ENCODE measurements around the gene DLG2.

DLG2 gene

DNA sequence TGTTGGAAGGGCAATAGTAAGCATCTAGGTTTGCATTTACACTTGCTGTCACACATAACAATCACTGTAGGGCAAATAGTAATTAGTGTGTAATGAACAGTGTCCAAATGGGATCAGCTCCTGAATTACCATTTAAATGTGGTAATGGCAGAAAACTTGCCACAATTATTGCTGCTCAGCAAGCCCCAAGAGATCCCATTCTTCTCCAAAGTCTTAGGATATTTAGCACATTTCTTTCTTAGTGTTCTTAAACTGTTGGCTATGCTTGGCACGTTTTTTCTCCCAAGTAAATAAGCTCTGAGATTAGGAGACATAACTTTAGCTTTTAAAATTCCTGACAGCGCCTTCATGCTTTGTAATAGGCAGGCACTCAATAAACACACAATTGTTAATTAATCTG is 1037.0 kb downstream of the DLG2 start:
- H3K4me3 ChIP-seq (ENCODE audit: low read depth, low read length): no peak overlapping the region

DNA sequence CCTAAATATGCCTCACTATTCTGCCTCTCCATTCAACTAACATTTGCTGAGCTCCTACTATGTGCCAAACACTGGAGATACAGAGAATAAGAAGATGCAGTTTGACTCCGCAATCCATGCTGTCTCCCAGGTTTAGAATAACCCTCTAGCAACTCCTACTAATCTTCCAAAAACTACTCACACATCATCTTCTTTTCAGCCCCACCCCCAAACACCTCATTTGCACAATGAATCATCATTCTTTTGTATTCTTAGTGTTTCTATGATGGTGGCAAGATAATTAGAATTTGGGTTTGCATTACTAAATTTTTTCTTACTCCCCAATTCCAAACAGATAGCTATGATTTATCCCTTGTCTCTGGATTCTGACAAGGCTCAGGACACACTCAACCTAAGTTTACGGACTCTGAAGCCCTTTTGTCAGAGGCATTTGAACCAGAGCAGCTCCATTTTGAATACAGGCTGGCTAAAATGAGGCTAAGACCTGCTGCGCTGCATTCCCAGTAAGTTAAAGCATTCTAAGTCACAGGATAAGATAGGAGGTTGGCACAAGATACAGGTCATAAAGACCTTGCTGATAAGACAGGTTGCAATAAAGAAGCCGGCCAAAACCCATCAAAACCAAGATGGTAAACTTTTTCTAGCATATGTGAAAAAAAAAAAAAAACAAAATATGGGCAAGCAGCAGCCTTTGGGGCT is 1038.9 kb downstream of the DLG2 start:
- TF ChIP-seq, protein P1, sequence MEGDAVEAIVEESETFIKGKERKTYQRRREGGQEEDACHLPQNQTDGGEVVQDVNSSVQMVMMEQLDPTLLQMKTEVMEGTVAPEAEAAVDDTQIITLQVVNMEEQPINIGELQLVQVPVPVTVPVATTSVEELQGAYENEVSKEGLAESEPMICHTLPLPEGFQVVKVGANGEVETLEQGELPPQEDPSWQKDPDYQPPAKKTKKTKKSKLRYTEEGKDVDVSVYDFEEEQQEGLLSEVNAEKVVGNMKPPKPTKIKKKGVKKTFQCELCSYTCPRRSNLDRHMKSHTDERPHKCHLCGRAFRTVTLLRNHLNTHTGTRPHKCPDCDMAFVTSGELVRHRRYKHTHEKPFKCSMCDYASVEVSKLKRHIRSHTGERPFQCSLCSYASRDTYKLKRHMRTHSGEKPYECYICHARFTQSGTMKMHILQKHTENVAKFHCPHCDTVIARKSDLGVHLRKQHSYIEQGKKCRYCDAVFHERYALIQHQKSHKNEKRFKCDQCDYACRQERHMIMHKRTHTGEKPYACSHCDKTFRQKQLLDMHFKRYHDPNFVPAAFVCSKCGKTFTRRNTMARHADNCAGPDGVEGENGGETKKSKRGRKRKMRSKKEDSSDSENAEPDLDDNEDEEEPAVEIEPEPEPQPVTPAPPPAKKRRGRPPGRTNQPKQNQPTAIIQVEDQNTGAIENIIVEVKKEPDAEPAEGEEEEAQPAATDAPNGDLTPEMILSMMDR (IDR thresholded peaks at IDR 0.05; ENCODE audit: low read depth, low read length): no peak
- no peak overlapping the region for H3K4me3 ChIP-seq (ENCODE audit: low read depth, low read length)

More for the DNA sequence above, 1037.0 kb downstream of the DLG2 start:
- TF ChIP-seq, protein P1 (IDR thresholded peaks at IDR 0.05; ENCODE audit: low read depth, low read length): no peak

DNA sequence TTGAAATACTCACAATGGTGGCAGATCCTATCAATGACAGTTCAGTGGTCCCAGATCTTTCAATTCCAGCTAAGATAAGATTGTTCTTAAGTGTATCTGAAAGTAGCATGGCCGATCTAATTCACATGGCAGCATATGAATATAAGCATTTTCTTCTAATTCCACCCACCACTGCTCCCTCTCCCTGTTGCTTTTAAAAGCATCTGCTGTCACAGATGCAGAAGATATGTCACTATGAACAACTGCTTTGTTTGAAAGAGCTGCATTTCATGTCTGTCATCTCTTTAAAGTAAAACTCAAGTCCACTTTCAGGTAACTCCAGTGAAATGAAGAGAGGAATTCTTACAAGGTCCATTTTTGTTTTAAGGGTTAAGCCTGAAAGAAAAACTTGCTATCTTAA is 1044.0 kb downstream of the DLG2 start:
- TF ChIP-seq, protein P1 (IDR thresholded peaks at IDR 0.05; ENCODE audit: low read depth, low read length): no peak
- H3K4me3 ChIP-seq (ENCODE audit: low read depth, low read length): no peak overlapping the region

DNA sequence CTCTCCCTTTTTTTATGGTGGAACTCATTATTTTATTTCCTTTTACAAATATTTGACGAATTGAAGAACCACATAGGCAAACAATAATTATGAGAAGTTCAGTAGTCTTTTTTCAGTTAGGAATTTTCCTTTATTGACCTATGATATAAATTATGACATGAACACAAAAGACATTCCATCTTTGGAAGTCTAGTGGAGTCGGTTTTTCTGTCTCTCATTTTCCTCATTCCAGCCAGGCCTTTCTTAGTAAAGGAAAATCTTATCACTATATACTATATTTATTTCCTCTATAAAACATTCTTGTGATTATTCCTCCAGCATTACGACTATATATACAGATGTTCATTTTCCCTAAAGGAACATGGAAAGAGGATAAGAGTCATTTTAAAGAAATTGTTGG is 1046.1 kb downstream of the DLG2 start:
- TF ChIP-seq, protein P1 (IDR thresholded peaks at IDR 0.05; ENCODE audit: low read depth, low read length): no peak
- H3K4me3 ChIP-seq (ENCODE audit: low read depth, low read length): no peak overlapping the region

DNA sequence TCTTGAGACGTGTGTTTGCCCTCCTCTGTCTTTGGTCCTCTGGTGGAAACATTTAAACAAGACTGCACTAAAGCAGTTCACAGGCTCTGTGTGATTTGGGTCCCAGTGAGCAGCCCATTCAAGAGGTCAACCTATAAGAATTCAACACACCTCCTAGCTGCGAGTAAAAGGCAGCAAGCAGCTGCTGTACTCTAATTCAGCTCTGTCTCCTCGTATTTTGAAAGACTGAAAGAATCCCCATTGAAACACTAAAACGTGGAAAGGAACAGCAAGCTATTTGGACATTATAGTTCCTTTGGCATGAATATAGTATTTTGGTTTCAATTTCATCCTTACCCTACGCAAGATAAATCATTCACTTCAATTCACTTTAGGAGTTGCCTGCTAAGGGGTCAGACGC is 1046.7 kb downstream of the DLG2 start:
- TF ChIP-seq, protein P1 (IDR thresholded peaks at IDR 0.05; ENCODE audit: low read depth, low read length): no peak
- no peak overlapping the region for H3K4me3 ChIP-seq (ENCODE audit: low read depth, low read length)

DNA sequence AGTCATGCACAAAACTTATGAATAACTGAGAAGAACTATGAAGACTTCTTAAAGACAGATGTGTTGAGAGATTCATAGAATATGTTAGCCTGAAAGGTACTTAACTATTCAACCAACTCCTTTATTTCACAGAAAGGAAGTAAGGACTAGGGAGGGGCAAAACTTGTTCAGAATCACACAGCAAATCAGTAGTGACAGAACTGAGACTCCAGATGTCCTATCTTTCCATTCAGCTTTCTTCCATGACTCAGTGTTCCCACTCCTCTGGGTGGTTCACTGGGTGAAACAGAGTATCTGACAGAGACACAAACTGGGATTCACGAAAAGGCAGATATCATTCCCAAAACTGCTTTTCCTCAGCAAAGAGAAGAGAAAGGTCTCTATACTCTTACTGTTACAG is 1053.3 kb downstream of the DLG2 start:
- TF ChIP-seq, protein P1 (IDR thresholded peaks at IDR 0.05; ENCODE audit: low read depth, low read length): no peak
- H3K4me3 ChIP-seq (ENCODE audit: low read depth, low read length): no peak overlapping the region

DNA sequence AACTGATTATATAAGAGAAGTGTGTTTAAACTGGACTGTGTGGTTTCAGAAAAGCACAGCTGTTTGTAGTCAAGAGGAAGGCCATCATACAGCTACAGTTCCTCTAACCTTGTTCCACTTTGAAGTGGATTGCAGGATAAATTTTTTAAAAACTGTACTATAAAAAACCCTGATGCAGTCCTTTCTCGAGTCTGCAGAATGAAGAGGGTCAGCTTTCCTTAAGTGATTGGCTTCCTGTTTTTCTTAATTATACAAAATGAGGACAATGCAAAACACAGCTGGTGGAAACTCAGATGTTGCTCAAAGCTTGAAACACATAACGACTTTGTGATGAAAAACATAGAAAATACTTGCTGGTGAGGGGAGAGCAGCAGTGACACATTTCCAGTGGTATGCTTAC is 1060.5 kb downstream of the DLG2 start:
- H3K4me3 ChIP-seq (ENCODE audit: low read depth, low read length): no peak overlapping the region
- TF ChIP-seq, protein P1 (IDR thresholded peaks at IDR 0.05; ENCODE audit: low read depth, low read length): no peak

All from WI38 (cell line).